Measurements from ENCODE around the gene GPR22.
A peak's percentile ranks its signal among the peaks of the same experiment; 100 is the strongest.

The GPR22 gene

GRCh38 chr7:107469929-107470328, at the start of gene GPR22:
TSS of gene GPR22 (plus strand) at chr7:107470057. CDS start at chr7:107474061, 4,004 bp downstream.
- no peak for DNase-seq

GRCh38 chr7:107427462-107427861, 42.4 kb upstream of the GPR22 start:
- no peak for DNase-seq

GRCh38 chr7:107428642-107429041, 41.2 kb upstream of the GPR22 start:
- no peak for DNase-seq

GRCh38 chr7:107430057-107430456, 39.8 kb upstream of the GPR22 start:
- no peak for DNase-seq

- no peak for DNase-seq
Measured at GRCh38 chr7:107432261-107432660, 37.6 kb upstream of the GPR22 start.

GRCh38 chr7:107435749-107436148, 34.1 kb upstream of the GPR22 start:
- no peak for DNase-seq

- no peak for DNase-seq
Measured at GRCh38 chr7:107439025-107439424, 30.8 kb upstream of the GPR22 start.

GRCh38 chr7:107441581-107442422, 28.1 kb upstream of the GPR22 start:
- DNase-seq = no peak

- DNase-seq = no peak
Measured at GRCh38 chr7:107442678-107443077, 27.2 kb upstream of the GPR22 start.

GRCh38 chr7:107446531-107446930, 23.3 kb upstream of the GPR22 start:
- DNase-seq = no peak

GRCh38 chr7:107446988-107447387, 22.9 kb upstream of the GPR22 start:
- DNase-seq = no peak

- DNase-seq = no peak
Measured at GRCh38 chr7:107450970-107451369, 18.9 kb upstream of the GPR22 start.

- DNase-seq = no peak
Measured at GRCh38 chr7:107453388-107453787, 16.5 kb upstream of the GPR22 start.

GRCh38 chr7:107461938-107462533, 7.8 kb upstream of the GPR22 start:
- no peak for DNase-seq

- DNase-seq = peak; percentile 53
Measured at GRCh38 chr7:107463139-107464078, 6.4 kb upstream of the GPR22 start.

- no peak for DNase-seq
Measured at GRCh38 chr7:107464666-107465226, 5.1 kb upstream of the GPR22 start.

- no peak for DNase-seq
Measured at GRCh38 chr7:107467972-107468371, 1.9 kb upstream of the GPR22 start.

- DNase-seq = no peak
Measured at GRCh38 chr7:107468824-107469223, 1.0 kb upstream of the GPR22 start.

- DNase-seq = no peak
Measured at GRCh38 chr7:107471292-107472070, 1.6 kb downstream of the GPR22 start.

- DNase-seq = no peak
Measured at GRCh38 chr7:107472116-107472515, 2.3 kb downstream of the GPR22 start.

- no peak for DNase-seq
Measured at GRCh38 chr7:107474104-107474521, 4.3 kb downstream of the GPR22 start.

GRCh38 chr7:107479303-107479702, 9.4 kb downstream of the GPR22 start:
- no peak for DNase-seq
